ENCODE measurements around the gene ZNF263.

ZNF263 gene

GRCh38 chr16:3328643-3329042 is 45.4 kb downstream of the ZNF263 start:
- no peak for DNase-seq

Measured in NCI-H2029 (cell line).